GM18517 (cell line): ENCODE results near the gene PITPNC1.

Experiments
- ATAC-seq: cut with Tn5 transposase; IDR thresholded peaks from one replicate; pipeline ENCODE4 v1.9.1; 2021; ENCODE audit warnings: mild to moderate bottlenecking, moderate library complexity; ENCODE audit not compliant: unreplicated experiment

PITPNC1 gene

DNA sequence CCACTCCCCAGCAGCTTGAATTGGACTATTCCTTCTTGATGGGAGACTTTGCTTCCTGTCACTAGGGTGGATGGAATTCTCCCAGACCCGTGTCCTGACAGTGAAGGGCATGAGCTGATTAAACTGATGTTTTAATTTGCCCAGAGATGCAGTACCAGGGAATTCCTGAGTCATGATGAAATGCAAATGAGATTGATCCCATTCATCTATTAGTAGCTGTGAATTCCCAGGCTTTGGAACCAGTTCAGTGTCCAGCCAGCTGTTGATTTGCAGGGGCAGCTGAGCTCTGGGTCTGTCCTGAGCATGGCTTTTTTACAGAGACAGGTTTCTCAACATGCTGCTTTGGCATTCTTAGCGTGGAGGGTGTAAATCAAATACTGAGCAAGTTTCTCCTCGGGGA, 157.9 kb downstream of the PITPNC1 start:
- ATAC-seq = no peak

DNA sequence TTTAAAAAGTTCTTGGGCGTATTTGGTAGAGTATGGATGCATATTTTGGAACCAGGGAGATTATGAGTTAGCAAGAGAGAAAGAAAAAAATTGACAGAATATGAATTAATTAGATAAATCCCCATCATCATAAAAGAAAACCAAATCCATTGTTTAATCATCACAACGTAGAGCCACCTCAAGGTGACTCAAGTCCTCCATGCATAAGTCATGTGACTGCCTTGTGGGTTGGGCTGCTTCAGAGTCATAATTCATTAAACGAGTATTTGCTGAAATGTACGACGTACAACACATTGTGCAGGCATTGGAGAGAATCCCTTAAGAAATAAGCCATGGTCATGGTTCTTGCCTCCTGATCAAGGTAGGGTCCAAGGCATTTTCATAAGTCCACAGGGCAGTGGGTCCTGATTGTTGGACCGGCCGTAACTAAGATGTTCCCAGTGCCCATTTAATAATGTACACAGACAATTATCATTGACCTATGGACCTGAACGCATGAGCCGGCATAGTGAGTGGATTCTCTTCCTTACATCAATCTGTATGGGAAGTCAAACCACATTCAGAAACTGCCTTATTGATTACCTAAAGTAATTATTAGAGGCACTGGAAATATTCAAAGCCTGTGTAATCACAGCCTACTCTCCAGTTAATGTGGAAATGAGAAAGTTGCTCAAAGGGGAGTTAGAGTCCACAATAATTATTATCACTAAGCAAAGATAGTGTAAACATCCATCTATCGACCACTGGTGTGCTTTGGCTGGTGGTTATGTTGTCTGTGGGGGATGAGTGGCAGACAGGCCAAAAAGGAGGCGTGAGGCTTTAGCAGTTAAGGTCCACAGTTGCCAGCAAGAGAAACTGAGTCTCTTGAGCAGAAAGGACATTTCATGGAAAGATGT, 165.4 kb downstream of the PITPNC1 start:
- ATAC-seq = no peak

DNA sequence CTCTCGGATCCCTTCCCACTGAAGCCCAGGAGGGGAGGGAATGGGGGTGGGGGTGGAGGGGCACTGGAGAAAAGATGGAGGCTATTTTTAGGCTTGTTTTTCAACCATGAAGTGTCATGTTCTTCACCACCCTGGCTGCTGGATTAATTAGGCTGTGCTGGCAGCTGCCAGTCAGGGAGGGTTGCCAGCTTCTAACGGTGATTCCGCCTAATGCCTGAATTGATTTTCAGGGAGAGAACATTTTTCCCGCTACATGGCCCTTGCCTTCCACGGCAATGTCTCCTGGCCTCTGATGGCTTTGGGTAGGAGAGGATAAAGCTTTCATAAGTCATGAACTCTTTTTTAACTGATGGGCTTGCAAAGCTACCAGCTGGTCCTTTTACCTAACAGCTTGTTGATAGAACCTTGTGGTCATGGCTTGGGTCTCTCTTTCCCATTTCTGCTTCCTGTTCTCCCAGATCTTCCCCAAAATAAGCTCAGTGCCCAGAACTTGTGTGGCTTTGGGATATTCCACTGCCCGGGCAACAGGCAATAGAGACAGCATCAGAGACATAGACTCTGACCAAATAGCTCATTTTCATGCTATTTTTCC, 167.4 kb downstream of the PITPNC1 start:
- no peak for ATAC-seq

DNA sequence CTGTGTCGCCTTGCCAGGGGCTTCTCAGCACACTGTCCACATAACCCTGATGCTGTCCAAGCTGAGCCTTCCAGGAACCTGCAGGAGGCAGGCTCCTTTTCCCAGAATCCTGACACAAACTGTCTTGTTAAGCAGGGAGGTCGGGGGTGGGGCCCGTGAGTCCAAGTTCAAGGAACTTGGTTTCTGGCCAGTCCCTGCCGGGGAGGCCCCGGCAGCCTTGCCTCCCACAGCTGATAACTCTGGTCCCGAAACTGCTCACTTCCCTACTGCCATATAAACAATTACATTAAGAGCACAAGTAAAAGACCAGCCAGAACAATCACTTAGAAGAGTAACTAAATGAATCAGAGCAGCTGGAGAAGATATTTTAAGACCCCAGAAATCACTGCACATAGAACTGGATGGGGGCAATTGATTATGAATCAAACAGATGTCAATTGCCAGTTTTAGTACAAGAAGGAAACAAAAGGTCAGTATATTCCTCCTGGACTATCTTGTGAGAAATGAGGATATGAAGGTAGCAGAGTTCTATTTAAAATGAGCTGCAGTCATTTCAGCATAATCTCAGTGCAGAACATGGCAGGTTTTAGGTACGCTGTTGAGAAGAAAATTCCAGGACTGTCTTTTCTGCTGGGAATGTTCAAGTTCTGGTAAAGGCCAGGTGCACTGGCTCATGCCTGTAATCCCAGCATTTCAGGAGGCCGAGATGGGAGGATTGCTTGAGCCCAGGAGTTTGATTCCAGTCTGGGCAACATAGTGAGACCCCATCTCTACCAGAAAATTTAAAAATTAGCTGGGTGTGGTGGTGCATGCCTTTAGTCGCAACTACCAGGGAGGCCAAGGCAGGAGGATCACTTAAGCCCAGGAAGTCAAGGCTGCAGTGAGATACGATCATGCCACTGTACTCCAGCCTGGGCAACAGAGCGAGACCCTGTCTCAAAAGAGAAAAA, 169.8 kb downstream of the PITPNC1 start:
- ATAC-seq = peak; percentile 69

GRCh38 chr17:67548693-67549092, 171.6 kb downstream of the PITPNC1 start:
- no peak for ATAC-seq

DNA sequence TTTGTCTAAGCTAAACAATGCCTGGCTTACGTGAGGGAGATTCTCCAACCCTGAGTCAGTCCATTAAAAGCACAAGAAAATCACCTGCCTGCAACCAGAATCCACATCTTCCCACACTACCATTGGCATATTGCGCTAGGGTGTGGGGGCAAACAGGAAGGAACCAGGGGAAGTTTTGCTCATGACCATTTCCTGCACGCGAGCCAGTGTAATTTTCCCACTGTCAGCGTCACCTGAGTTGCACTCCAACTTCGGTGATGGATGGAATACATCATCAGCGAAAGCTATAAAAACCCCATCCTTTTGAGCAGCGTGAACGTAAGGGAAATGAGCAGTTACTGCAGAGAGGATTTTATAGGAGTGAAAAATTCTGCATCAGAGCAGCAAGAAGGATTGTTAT, 172.7 kb downstream of the PITPNC1 start:
- no peak for ATAC-seq

GRCh38 chr17:67554634-67555033, 177.6 kb downstream of the PITPNC1 start:
- ATAC-seq = no peak

- ATAC-seq = no peak
These were observed 178.8 kb downstream of the PITPNC1 start for GRCh38 chr17:67555855-67556254.

- ATAC-seq = no peak
These were observed 180.2 kb downstream of the PITPNC1 start for GRCh38 chr17:67557052-67557845.

DNA sequence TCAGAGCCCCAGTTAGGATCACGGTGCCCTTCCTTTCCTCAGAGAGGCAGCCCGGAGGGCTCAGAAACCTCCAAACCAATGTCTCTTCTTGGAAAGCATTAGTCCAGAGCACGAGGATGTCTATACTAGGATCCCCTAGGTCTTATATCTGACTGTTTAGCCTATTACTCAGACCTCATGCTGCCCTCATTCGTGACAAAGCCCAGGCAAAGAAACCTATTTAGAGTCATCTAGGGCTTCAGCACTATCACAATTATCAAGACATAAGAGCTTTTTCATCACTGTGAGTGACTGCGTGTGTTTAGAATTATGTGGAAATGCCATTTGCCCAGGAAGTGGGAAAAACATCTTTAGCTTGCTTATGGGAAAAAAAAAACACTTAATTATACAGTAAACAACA, 180.8 kb downstream of the PITPNC1 start:
- no peak for ATAC-seq

DNA sequence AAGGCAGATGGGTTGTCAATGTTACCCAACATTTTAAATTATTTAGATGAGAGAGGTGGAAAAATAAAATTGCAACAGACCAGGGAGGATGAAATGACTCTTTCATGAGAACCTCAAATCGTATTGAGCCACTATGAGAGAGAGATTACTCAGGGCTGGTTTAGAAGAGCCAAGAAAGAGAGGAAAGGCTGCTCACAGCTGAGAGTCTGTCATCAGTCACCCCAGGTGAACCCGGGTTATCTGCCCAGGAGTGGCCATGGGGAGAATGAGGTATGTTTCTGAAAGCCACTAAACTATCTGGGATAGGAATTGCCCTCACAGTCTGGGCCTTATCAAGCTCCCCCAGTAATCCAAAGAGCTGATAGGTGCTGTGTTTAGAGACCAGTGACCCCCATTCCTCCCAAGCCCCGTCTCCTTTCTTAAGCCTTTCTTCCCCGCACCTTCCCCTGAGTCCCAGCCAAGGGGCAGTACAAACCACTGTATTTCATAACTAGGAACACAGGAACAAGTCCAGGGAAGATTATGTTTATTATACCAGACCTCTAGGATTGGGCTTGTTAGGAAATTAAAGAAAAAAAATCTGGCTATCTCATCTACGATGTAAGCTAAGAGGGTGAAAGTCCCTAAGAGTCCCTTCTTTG, 181.8 kb downstream of the PITPNC1 start:
- ATAC-seq = no peak

GRCh38 chr17:67559381-67559966, 182.4 kb downstream of the PITPNC1 start:
- ATAC-seq = no peak

- ATAC-seq = no peak
These were observed 184.9 kb downstream of the PITPNC1 start for GRCh38 chr17:67562005-67562404.

DNA sequence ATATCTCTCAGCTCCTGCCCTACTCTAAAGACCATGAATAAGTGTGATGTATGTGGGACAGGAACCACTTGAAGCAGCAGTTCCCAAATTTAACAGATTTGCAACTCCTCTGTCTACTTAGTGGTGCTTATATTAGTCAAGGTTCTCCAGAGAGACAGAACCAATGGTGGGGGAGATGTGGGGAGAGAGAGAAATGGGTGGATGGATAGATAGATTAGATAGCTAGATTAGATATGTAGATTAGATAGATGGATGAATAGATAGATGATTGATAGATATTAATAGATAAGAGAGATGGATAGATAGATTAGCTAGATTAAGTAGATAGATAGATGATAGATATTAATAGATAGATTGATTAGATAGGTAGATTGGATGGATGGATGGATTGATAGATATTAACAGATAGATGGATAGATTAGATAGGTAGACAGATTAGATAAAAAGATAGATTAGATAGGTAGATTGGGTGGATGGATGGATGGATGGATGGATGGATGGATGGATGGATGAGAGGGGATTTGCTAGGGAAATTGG, 186.7 kb downstream of the PITPNC1 start:
- no peak for ATAC-seq

GRCh38 chr17:67565068-67565467, 188.0 kb downstream of the PITPNC1 start:
- ATAC-seq = no peak

- ATAC-seq = no peak
These were observed 189.6 kb downstream of the PITPNC1 start for GRCh38 chr17:67566656-67567055.

- ATAC-seq = no peak
These were observed 192.0 kb downstream of the PITPNC1 start for GRCh38 chr17:67569015-67569451.

DNA sequence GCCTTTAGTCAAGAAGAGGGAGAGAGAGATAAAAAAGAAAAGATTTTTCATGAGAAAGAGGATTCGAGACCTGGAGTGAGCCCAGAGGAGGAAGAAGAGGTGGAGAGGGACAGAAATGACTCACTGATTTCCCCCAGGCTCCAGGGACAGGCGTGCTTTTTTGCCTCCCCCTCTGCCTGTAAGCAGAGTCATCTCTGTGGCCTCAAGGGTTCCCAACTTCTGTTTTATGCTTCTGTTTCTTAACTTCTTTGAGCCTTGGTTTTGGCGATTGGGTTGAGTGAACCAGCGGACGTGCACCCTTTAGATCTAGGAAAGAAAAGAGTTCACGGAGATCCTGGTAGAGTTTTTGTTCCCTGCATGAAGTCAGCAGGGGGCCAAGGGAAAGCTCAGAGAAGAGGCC, 192.8 kb downstream of the PITPNC1 start:
- no peak for ATAC-seq

DNA sequence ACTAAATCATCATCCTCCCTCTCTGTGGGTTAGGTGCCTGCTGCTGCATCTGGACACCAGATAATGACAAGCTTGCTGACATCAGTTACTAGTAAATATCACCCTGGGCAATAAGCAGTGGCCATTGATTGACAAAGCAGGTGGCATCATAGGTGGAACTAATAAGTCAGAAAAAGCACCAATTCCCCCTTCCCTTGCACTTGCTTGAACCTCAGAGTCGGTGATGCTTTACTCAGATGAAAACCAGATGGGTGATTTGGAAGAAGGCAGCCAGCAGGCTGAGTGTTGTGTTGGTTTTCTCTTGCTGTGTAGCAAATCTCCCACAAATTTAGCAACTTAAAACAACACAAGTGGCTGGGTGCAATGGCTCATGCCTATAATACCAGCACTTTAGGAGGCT, 193.7 kb downstream of the PITPNC1 start:
- no peak for ATAC-seq
